ENCODE results near the gene FLOT1. TPM values are rescaled to one million over a fixed set of nuclear protein-coding genes. Genes with fewer than 3 reads are reported as not detected.

Gene FLOT1
- total and polyA plus RNA-seq, 2 of the 13 experiments (the other 11 are each of a cell fraction or from before 2014, with no cell fraction given) = 82.3 to 130 TPM

- TF ChIP-seq SRF (IDR thresholded peaks at IDR 0.05; ENCODE audit: low read depth, low read length) (no peak), ZNF282 (IDR thresholded peaks at IDR 0.05; ENCODE audit: partially characterized antibody) (no peak), MLLT10 (CRISPR knock-in tag; IDR thresholded peaks at IDR 0.05) (no peak; the same call in 1 of the 2 replicates), ZUFSP (CRISPR knock-in tag; IDR thresholded peaks at IDR 0.05; ENCODE audit: borderline replicate concordance) (no peak), TEAD3 (CRISPR knock-in tag; optimal IDR thresholded peaks at IDR 0.05; ENCODE audit: borderline replicate concordance) (peak; percentile 81), ZNF672 (CRISPR knock-in tag; IDR thresholded peaks at IDR 0.05) (no peak), U2AF2 (IDR thresholded peaks at IDR 0.05; ENCODE audit: low read depth, low read length) (peak; percentile 56; the same call in 1 of the 2 replicates), ZNF652 (CRISPR knock-in tag; IDR thresholded peaks at IDR 0.05; ENCODE audit: borderline replicate concordance, low read depth) (peak; percentile 28; the same call in 1 of the 2 replicates), KDM6A (CRISPR knock-in tag; IDR thresholded peaks at IDR 0.05; ENCODE audit: low read depth) (0 out of 2 replicates have a peak, but pooled peaks have one; percentile 26), ZBTB44 (CRISPR knock-in tag; IDR thresholded peaks at IDR 0.05) (no peak; the same call in 1 of the 2 replicates), TFDP2 (CRISPR knock-in tag; IDR thresholded peaks at IDR 0.05) (peak; percentile 67), ERF (CRISPR knock-in tag; IDR thresholded peaks at IDR 0.05) (peak; percentile 97), PREB (CRISPR knock-in tag; IDR thresholded peaks at IDR 0.05) (no peak), ZNF720 (CRISPR knock-in tag; IDR thresholded peaks at IDR 0.05) (no peak; the same call in 1 of the 2 replicates), USF2 (IDR thresholded peaks at IDR 0.05; ENCODE audit: low read depth, low read length) (no peak), USF2 (CRISPR knock-in tag; IDR thresholded peaks at IDR 0.05; ENCODE audit: borderline replicate concordance) (no peak), ZNF747 (CRISPR knock-in tag; IDR thresholded peaks at IDR 0.05; ENCODE audit: borderline replicate concordance) (peak; percentile 78), CBX1 (IDR thresholded peaks at IDR 0.05; ENCODE audit: low read depth) (peak; percentile 99), DR1 (CRISPR knock-in tag; IDR thresholded peaks at IDR 0.05) (peak; percentile 99), ZNF549 (CRISPR knock-in tag; IDR thresholded peaks at IDR 0.05) (no peak), ESRRA (CRISPR knock-in tag; IDR thresholded peaks at IDR 0.05; ENCODE audit: low read depth) (peak; percentile 49; the same call in 1 of the 2 replicates), ZNF430 (CRISPR knock-in tag; IDR thresholded peaks at IDR 0.05) (peak; percentile 90), PLRG1 (conservative IDR thresholded peaks at IDR 0.05) (no peak), ZNF737 (CRISPR knock-in tag; IDR thresholded peaks at IDR 0.05; ENCODE audit: borderline replicate concordance) (no peak)
These were observed 1.7 kb upstream of the FLOT1 start, which contains the start of gene IER3 (continued) for GRCh38 chr6:30744054-30744805.
